ENCODE results near the gene STIMATE. TPM values are rescaled to one million over a fixed set of nuclear protein-coding genes. Genes with fewer than 3 reads are reported as not detected.

STIMATE gene
- total and polyA plus RNA-seq, 3 donors from 2014 or later, result 16.7 to 42.9 (median 33.2) TPM

DNA sequence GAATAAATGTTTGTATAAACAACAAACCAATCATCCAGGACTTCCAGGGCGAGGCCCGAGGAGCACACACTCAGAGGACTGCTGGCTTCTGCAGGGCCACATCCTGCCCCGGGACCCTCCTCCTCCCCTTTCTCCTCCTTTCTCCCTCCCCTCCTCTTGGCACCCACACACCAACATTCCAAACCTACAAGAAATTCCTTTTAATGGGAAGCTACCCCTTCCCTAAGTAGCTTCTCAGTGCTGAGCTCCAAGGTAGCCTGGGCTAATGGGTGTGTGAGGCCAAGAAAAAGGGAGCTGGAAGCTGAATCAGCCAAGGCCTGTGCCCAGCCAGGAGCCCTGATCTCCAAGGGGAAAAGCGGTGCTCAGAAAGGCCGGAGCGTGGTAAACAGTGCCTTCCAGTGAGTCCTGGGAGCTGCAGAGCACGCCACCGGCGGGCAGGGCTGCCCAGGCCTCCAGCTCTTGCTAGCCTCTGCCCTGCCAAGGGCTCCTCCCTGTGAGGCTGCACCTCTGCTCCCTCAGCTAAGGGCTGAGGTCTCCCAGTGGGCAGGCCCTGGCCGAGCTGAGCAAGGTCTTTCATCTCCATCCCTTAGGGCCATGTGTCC, 98.9 kb downstream of the STIMATE start:
- H3K9me3 ChIP-seq, result no peaks in the 10 kb centered on the region
- no peak overlapping the region for H3K27ac ChIP-seq
- WGBS, 2 donors, result 72 to 79% methylated on average over 4 to 10 of the region's 10 CpGs
- intact Hi-C loops (cut with DNase I; ENCODE audit: low total_unique reads), result no loop called here
- no peaks in the 10 kb centered on the region for H3K27me3 ChIP-seq
- H3K4me3 ChIP-seq, result no peak overlapping the region
- TF ChIP-seq, protein P1, sequence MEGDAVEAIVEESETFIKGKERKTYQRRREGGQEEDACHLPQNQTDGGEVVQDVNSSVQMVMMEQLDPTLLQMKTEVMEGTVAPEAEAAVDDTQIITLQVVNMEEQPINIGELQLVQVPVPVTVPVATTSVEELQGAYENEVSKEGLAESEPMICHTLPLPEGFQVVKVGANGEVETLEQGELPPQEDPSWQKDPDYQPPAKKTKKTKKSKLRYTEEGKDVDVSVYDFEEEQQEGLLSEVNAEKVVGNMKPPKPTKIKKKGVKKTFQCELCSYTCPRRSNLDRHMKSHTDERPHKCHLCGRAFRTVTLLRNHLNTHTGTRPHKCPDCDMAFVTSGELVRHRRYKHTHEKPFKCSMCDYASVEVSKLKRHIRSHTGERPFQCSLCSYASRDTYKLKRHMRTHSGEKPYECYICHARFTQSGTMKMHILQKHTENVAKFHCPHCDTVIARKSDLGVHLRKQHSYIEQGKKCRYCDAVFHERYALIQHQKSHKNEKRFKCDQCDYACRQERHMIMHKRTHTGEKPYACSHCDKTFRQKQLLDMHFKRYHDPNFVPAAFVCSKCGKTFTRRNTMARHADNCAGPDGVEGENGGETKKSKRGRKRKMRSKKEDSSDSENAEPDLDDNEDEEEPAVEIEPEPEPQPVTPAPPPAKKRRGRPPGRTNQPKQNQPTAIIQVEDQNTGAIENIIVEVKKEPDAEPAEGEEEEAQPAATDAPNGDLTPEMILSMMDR (IDR thresholded peaks at IDR 0.05), result no peak
- no peak for TF ChIP-seq POLR2A (IDR thresholded peaks at IDR 0.05)
- peaks cover 10% of the 10 kb centered on the region for H3K4me1 ChIP-seq
- no peak for DNase-seq
- H3K36me3 ChIP-seq (ENCODE audit: low read depth, missing control alignments), result no peaks in the 10 kb centered on the region

DNA sequence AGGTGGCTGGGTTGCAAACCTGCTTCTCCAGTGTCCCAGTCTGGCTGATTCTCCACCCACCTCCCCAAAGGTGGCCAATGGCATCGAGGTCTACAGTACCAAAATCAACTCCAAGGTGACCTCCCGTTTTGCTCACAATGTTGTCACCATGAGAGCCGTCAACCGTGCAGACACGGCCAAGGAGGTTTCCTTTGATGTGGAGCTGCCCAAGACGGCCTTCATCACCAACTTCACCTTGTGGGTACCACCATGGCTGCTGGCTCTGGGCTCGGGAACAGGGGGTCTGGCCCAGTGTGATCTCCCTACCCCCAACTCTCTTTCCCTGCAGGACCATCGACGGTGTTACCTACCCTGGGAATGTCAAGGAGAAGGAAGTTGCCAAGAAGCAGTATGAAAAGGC, 100.9 kb downstream of the STIMATE start:
- no peak overlapping the region for H3K4me3 ChIP-seq
- H3K27ac ChIP-seq, result no peak overlapping the region
- H3K27me3 ChIP-seq, result no peaks in the 10 kb centered on the region
- DNase-seq, result no peak
- no peaks in the 10 kb centered on the region for H3K36me3 ChIP-seq (ENCODE audit: low read depth, missing control alignments)
- 87 to 96% methylated on average over 9 of the region's 9 CpGs for WGBS, 2 donors
- no peaks in the 10 kb centered on the region for H3K4me1 ChIP-seq
- H3K9me3 ChIP-seq, result no peaks in the 10 kb centered on the region
- intact Hi-C loops (cut with DNase I; ENCODE audit: low total_unique reads), result no loop called here
- TF ChIP-seq POLR2A (IDR thresholded peaks at IDR 0.05), result no peak
- TF ChIP-seq, protein P1 (IDR thresholded peaks at IDR 0.05), result no peak

DNA sequence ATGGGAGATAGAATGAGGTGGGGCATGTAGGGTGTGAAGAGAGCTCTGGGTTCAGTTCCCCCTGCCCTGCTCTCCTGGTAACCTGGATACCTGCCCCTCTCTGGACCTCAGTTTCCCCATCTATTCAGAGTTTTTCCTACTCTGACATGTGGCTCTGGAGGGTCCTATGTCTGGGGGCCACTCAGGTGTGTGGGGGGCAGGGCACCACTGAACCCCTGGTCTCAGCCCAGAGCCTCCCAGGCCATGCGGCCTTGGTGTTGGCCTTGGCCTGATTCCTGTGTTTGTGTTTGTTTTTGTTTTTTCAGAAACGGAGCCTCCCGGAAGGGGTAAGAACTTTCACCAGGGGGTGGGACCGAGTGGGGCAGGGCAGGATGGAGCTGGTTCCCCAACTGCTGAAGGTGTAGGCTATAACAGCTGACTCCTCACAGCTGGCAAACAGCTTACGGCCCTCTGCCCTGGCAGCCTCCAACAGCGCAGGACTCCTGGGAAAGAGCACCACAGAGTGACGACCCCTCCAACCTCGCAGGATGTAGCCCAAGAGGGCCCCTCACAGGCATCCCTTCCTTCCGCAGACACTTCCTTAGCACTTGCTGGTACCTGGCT, 101.9 kb downstream of the STIMATE start:
- DNase-seq, result no peak
- Histone ChIP-seq H3K4me3 (no peak overlapping the region), H3K9me3 (no peaks in the 10 kb centered on the region), H3K27ac (no peak overlapping the region), H3K4me1 (no peaks in the 10 kb centered on the region), H3K36me3 (ENCODE audit: low read depth, missing control alignments) (no peaks in the 10 kb centered on the region), H3K27me3 (no peaks in the 10 kb centered on the region)
- intact Hi-C loops (cut with DNase I; ENCODE audit: low total_unique reads), result no loop called here
- TF ChIP-seq, protein P1 (IDR thresholded peaks at IDR 0.05), result no peak
- no peak for TF ChIP-seq POLR2A (IDR thresholded peaks at IDR 0.05)
- 51% methylated on average over 7 to 9 of the region's 9 CpGs for WGBS, 2 donors

DNA sequence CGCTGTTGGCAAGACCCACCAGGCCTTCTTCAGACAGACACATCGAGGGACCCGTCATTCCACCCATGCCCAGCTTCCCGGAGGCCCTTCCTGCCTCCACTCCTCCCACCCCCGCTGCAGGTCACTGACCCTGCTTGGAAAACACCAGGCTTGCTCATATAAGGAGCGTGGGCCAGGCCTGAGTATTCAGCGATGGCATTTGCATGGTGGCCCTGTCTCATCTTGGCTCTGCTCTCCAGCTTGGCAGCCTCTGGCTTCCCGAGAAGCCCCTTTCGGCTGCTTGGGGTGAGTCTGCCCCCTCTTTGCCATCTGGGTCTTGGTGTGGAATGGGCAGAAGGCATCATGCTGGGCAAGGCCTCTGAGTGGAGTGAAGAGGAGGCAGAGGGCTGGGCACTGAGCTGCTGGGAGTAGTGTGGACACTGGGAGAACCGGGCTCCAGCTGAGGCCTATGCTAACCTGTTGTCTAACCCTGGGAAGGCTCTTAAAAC, 102.7 kb downstream of the STIMATE start, which contains the start of gene ITIH3:
Gene ITIH3 (plus strand): TSS at position 185 of the 488 bp plus-strand sequence. CDS start 8 bp downstream, at position 193.
- DNase-seq, result no peak
- intact Hi-C loops (cut with DNase I; ENCODE audit: low total_unique reads), result no loop called here
- Histone ChIP-seq H3K4me3 (no peak within 1 kb of the TSS), H3K4me1 (no peaks in the 10 kb centered on the region), H3K27ac (no peak within 1 kb of the TSS), H3K9me3 (no peaks in the 10 kb centered on the region), H3K36me3 (ENCODE audit: low read depth, missing control alignments) (no peaks in the 10 kb centered on the region), H3K27me3 (no peaks in the 10 kb centered on the region)
- TF ChIP-seq POLR2A (IDR thresholded peaks at IDR 0.05), result no peak
- TF ChIP-seq, protein P1 (IDR thresholded peaks at IDR 0.05), result no peak
- WGBS, 2 donors, result 87 to 88% methylated on average over 7 to 10 of the region's 10 CpGs
